GM12892 (cell line): ENCODE measurements around the gene EFNB3.

Experiments
- DNase-seq: peaks from one replicate; pipeline ENCODE4 v3.0.0; 2011; ENCODE audit not compliant: insufficient read length
- FAIRE-seq: peaks from 2 replicates; lab custom pipeline; 2011; peaks lifted over from hg19 to GRCh38; lab: Jason Lieb, UNC
- POLR2A ChIP-seq: IDR thresholded peaks from 2 replicates; pipeline ENCODE4 v1.6.1; 2011; ENCODE audit warnings: low read depth, low read length, control low read depth
- POLR2AphosphoS5 ChIP-seq: IDR thresholded peaks from 2 replicates; pipeline ENCODE4 v1.6.1; 2011; ENCODE audit warnings: low read depth, low read length, control low read depth
- TAF1 ChIP-seq: IDR thresholded peaks from 2 replicates; pipeline ENCODE4 v1.6.1; 2011; ENCODE audit warnings: low read depth, mild to moderate bottlenecking, control low read depth, low read length, borderline replicate concordance

EFNB3 gene

DNA sequence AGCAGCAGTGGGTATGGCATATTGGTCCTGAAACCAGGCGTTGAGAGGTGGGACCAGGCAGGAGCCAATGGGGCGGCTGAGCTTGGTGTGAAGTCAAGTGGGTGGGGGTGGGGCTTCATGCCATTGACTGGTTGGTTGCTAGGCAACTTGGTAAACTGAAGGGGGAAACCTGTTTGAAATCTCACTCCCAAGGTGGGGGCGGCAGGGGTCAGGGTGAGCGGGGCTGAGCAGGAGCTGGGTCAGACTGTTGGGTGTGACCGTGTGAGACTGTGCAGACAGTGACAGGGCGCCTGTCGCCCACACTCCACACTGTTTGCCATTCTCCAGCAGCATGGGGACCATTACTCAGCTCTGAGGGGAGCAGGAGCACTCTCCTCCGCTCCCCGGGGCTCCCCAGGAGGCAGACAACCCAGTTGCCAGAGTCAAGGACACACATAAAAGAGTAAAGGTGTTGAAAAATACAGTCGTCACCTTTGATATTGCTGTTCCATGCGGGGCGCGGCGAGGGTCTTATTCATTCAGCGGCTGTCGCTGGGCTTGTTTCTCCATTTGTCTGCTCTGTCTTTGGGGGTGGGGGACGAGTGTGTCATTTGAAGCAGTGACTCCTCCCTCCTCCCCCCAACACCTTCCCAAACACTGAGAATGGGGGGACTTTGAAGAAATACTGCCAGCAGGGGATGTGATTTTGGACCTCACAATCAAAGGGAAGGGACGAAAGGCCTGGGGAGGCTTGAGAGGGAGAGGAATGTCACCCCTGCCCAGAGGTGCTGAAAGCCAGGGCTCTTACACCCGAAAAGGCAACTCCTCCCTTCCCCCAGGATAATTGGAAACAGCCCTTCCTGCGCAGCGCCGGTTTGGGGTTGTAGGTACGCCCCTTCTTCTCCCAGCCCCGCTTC, 1.2 kb upstream of the EFNB3 start:
- DNase-seq, result no peak
- FAIRE-seq, result no peak
- TF ChIP-seq POLR2AphosphoS5 (no peak), TAF1 (no peak), POLR2A (no peak)

- FAIRE-seq, result no peak
- no peak for TF ChIP-seq POLR2A
- no peak for TF ChIP-seq POLR2AphosphoS5
- TF ChIP-seq TAF1, result no peak
- no peak for DNase-seq
These were observed 560 bp downstream of the EFNB3 start for GRCh38 chr17:7705269-7706255.

DNA sequence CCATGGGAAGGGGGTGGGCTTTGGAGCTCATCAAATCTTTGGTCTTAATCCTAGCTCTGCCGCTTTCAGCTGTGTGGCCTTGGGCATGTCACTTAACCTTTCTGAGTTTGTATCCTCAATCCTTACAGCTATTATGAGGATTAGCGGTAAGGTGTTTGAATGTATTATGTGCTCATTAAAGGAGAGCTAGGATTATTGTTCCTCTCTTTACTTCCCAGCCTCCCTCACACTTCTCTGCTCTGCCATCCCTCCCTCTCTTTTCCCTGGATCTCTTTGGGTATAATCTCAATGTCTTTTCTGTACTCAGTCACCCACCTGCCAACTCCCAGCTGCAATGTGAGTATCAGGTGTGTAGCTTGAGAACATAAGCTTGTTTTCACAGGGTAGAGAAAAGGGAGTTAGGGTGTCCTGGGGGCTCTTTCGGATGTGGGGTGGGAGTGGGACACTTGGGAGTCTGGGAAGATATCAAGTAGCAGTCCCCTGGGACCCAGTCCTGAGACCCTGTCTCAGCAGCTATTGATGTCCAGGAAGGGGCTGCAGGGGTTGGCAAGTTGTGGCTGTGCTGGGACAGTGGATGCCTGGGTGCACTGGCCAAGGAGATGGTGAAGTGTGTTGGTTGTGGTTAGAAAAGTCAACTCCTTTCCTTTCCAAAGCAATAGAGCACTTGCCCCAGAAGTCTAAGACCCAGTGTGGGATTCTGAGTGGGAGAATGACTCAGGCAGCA, 1.8 kb downstream of the EFNB3 start:
- DNase-seq, result no peak
- TF ChIP-seq POLR2AphosphoS5 (no peak), TAF1 (no peak), POLR2A (no peak)
- FAIRE-seq, result no peak

DNA sequence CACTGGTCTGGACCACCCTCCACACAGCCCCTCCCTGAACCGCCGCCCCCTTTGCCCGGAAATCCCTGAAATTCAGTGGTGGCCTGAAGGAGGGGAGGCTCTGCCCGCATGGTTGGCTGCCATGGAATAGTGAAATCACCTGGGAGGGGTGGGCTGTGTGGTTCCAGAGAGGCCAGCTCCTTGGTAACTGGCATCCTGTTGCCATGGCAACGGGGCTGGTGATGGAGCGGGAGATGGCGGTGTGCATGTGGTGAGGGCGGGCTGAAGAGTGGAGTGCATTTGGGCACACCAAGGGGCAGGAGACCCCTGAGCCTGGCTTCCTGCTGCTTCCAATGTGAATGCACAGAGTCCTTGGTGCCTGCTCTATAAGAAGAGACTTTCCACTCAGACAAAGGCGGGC, 2.4 kb downstream of the EFNB3 start:
- TF ChIP-seq POLR2A (no peak), TAF1 (no peak), POLR2AphosphoS5 (no peak)
- DNase-seq (no peak), FAIRE-seq (no peak)

GRCh38 chr17:7707858-7708750, 3.1 kb downstream of the EFNB3 start:
- no peak for FAIRE-seq
- no peak for DNase-seq
- TF ChIP-seq POLR2A, result no peak
- no peak for TF ChIP-seq TAF1
- TF ChIP-seq POLR2AphosphoS5, result no peak

DNA sequence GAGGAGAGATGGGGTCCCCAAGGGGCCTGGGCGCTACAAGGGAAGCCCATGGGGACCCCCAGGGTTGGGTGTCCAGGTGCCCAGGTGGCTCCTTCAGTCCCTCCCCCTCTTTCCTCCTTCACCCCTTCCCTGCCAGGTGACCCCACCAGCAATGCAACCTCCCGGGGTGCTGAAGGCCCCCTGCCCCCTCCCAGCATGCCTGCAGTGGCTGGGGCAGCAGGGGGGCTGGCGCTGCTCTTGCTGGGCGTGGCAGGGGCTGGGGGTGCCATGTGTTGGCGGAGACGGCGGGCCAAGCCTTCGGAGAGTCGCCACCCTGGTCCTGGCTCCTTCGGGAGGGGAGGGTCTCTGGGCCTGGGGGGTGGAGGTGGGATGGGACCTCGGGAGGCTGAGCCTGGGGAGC, 4.0 kb downstream of the EFNB3 start:
- no peak for DNase-seq
- FAIRE-seq, result no peak
- no peak for TF ChIP-seq POLR2A
- TF ChIP-seq TAF1, result no peak
- TF ChIP-seq POLR2AphosphoS5, result no peak

DNA sequence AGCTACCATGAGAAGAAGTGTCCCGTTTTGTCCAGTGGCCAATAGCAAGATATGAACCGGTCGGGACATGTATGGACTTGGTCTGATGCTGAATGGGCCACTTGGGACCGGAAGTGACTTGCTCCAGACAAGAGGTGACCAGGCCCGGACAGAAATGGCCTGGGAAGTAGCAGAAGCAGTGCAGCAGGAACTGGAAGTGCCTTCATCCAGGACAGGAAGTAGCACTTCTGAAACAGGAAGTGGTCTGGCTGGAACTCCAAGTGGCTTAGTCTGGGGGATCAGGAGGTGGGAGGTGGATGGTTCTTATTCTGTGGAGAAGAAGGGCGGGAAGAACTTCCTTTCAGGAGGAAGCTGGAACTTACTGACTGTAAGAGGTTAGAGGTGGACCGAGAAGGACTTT, 5.3 kb downstream of the EFNB3 start:
- no peak for FAIRE-seq
- TF ChIP-seq POLR2A, result no peak
- no peak for TF ChIP-seq TAF1
- no peak for TF ChIP-seq POLR2AphosphoS5
- no peak for DNase-seq

DNA sequence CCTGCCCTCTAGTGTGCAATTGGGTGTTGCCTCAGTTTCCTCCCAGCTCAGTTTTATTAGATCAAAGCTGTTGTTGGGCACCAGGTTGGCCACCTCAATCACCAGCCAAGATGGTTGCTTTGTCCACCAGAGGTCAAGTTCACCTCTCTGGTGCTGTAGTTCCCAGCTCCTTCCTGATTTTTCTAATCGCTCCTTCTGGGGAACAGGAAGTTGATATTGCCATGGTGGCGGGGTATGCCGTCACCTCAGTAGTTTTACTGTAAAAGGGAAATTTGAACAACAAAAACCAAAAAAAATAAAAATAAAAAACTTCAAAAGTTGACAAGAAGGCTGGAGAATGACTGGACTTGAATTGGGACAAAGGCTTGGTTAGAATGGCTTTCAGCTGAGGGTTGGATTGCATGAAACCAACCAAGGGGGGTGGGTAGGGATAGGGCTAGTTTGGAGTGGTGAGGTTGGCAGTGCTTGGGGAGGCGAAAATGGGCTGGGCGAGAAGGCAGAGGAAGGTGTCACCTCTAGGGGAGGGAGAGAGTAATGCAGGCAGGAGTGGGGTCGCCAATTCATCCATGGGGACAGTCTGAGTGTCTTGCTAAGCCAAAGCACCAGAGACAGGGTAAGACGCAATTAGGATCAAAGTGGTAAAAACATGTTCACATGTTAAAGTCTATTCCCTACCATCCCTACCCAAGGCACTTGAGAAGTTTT, 6.2 kb downstream of the EFNB3 start:
- DNase-seq (no peak), FAIRE-seq (peak; percentile 79)
- TF ChIP-seq TAF1 (no peak), POLR2AphosphoS5 (no peak), POLR2A (no peak)

DNA sequence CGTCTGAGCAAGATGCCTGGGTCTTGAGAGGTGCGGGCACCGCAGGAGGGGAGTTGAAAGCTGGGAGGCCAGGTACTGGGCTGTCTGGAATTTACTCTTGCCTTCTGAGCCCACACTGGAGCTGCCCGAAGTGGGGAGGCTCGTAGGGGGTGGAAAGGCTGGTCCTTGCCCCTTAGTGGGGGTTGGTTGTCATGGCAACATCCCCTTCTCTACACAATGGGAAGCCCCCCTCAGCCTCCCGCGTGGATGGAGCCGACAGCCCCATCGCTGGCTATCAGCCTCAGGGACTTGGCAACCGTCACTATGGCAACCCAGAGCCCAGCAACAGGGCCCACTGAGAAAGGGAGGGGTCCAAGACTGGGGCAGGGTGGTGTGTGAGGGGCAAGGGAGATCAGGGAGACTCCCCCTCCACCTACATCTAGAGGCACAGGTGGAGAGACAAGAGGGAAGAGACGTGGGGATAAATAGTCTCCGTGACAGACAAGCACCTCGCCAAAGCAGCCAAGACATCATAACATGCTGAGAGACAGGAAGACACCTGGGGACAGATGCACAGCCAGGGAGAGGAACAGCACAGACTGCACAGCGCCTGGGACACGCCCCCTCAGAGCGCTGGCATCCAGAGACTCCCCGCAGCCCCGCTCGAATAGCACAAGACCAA, 7.2 kb downstream of the EFNB3 start:
- DNase-seq, result no peak
- TF ChIP-seq TAF1 (no peak), POLR2AphosphoS5 (no peak), POLR2A (no peak)
- no peak for FAIRE-seq

GRCh38 chr17:7713782-7714181, 8.8 kb downstream of the EFNB3 start:
- DNase-seq (no peak), FAIRE-seq (no peak)
- no peak for TF ChIP-seq TAF1
- TF ChIP-seq POLR2A, result no peak
- TF ChIP-seq POLR2AphosphoS5, result no peak
